PFSK-1 (cell line): ENCODE measurements around the gene YIF1A.

Experiments used
- FOXP2 ChIP-seq: optimal IDR thresholded peaks from 2 replicates; pipeline ENCODE3; 2011; ENCODE audit warnings: borderline replicate concordance, control low read depth, inconsistent platforms; ENCODE audit not compliant: insufficient read depth; ENCODE audit errors: extremely low read length, extremely low read depth
- POLR2AphosphoS5 ChIP-seq: IDR thresholded peaks from 2 replicates; pipeline ENCODE4 v1.6.1; 2012; ENCODE audit warnings: low read depth, mild to moderate bottlenecking, control low read depth, low read length, moderate library complexity
- REST ChIP-seq, 2 experiments: IDR thresholded peaks; 2 replicates each; pipeline versions ENCODE4 v1.6.1 to v1.8.0; 2011 to 2012; ENCODE audit warnings: low read depth in 2 of 2, low read length in 2 of 2, control low read depth in 1 of 2, inconsistent platforms in 1 of 2, mild to moderate bottlenecking in 1 of 2, moderate library complexity in 1 of 2; ENCODE audit not compliant: insufficient read depth in 1 of 2
- SIN3A ChIP-seq: IDR thresholded peaks from 2 replicates; pipeline ENCODE4 v1.6.1; 2012; ENCODE audit warnings: mild to moderate bottlenecking, low read length, moderate library complexity, borderline replicate concordance; ENCODE audit not compliant: insufficient read depth
- TAF1 ChIP-seq: IDR thresholded peaks from 2 replicates; pipeline ENCODE4 v1.6.1; 2012; ENCODE audit warnings: low read length, control low read depth, borderline replicate concordance; ENCODE audit not compliant: insufficient read depth

YIF1A gene

GRCh38 chr11:66334605-66335442, 45.9 kb upstream of the YIF1A start:
- TF ChIP-seq REST (IDR thresholded peaks at IDR 0.05; ENCODE audit: insufficient read depth in 1 of 2, low read depth in 2 of 2, low read length in 2 of 2) (no peak), TAF1 (no peak), POLR2AphosphoS5 (no peak), SIN3A (no peak), FOXP2 (no peak)

- no peak for TF ChIP-seq POLR2AphosphoS5
- TF ChIP-seq FOXP2: no peak
- TF ChIP-seq SIN3A: no peak
- TF ChIP-seq TAF1: no peak
- no peak for TF ChIP-seq REST (IDR thresholded peaks at IDR 0.05; ENCODE audit: insufficient read depth in 1 of 2, low read depth in 2 of 2, low read length in 2 of 2)
These were observed 45.1 kb upstream of the YIF1A start for GRCh38 chr11:66333896-66334604.

- no peak for TF ChIP-seq REST (IDR thresholded peaks at IDR 0.05; ENCODE audit: insufficient read depth in 1 of 2, low read depth in 2 of 2, low read length in 2 of 2)
- TF ChIP-seq FOXP2: no peak
- TF ChIP-seq POLR2AphosphoS5: no peak
- TF ChIP-seq SIN3A: no peak
These were observed 44.4 kb upstream of the YIF1A start for GRCh38 chr11:66333220-66333877.

GRCh38 chr11:66332371-66333219, 43.7 kb upstream of the YIF1A start:
- TF ChIP-seq SIN3A (no peak), FOXP2 (no peak), TAF1 (no peak), POLR2AphosphoS5 (no peak), REST (IDR thresholded peaks at IDR 0.05; ENCODE audit: insufficient read depth in 1 of 2, low read depth in 2 of 2, low read length in 2 of 2) (no peak)
